ENCODE data around the gene CLIC3.

The CLIC3 gene

DNA sequence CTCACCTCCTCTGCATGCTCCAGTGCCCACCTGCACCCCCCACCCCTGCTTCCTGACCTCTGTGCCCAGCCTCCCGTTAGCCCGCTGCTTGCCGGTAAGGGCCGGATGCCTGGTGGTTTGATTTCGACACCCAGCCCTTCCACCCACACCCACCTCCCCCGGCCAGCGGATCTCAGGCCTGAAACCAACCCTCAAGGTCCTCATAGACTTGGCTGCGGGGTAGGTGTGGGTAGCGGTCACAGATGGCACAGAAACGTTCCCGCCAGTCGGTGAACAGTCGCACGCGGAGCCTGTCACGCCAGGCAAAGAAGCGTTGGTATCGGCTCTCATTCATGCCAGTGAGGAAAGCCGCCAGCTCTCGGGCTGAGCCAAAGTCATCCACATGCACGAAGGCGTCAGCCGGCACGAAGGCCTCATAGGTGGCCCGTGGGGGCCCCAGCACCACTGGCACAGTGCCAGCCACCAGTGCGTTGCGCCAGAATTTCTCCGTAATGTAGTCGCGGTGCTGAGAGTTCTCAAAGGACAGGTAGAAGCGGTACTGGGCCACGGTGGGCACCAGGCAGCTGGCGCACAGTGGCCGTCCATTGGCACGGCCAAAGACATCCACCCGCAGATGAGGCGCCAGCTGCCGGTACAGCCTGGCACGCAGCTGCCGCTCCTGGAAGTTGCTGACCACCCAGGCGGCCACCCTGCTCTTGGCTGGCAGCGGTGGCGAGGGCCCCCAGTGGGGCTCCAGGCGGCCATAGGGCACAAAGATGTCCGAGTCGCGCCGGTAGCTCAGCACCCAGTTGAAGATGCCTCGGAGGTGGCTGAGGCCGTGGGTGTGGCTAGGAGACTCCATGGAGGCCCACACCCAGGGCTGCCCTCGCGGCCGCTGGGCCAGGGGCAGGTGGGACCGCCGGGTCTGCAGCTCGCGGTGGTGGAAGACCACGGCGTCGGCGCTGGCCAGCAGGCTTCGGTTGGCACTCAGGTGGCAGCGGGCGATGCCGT, 34.5 kb upstream of the CLIC3 start:
- no peak for DNase-seq (ENCODE audit: low spot score)

DNA sequence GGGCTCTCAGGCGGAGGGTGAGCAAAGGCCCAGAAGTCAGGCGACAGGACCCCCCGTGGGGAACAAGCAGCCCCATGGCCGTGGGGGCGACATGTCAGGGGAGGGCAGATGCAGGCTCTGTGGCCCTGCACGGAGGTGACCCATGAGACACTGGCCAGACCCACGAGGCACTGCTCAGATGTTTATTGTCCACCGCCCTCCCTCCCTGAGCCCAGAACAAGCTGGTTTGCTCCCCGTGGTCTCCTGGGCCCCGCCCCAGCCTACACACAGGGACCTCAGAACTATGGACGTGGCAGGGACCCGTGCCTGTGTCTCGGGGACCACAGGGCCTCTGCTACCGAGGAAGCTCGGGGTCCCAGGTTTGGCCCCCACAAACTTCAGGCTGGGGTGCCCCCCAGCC, 33.6 kb upstream of the CLIC3 start:
- no peak for DNase-seq (ENCODE audit: low spot score)

DNA sequence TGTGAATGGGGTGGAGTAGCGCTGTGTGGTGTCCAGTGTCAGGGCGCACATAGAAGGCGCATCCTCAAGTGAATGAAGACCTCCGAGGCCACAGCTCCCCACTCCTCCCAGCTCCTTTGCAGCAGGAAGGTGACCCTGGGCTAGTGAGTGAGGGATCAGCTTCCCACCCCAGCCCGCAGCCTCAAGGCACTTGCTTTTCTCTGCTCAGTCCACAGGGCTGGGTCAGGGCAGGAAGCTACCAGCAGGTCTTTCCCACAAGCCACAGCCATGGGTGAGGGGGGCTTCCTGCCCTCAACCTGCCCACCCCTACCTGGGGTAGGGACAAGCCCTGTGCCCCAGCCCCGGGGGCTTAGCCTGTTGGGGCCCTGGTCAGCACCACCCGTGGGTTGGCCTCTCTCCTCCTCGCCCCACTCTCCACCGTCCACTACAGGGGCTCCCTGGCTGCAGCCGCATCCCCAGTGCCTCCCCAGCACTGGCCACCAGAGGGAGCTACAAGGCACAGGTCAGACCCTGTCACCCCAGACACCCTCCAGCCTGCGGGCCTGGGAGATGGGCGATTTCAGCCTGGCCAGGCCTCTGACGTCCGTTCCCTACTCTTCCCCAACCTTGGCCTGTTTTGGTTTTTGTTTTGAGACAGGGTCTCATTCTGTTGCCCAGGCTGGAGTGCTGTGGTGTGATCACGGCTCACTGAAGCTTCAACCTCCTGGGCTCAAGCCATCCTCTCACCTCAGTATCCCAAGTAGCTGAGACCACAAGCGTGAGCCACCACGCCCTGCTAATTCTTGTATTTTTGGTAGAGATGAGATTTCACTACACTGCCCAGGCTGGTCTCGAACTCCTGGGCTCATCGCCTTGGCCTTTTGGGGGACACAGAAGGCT, 32.9 kb upstream of the CLIC3 start:
- peak; percentile 78 for DNase-seq (ENCODE audit: low spot score)

DNA sequence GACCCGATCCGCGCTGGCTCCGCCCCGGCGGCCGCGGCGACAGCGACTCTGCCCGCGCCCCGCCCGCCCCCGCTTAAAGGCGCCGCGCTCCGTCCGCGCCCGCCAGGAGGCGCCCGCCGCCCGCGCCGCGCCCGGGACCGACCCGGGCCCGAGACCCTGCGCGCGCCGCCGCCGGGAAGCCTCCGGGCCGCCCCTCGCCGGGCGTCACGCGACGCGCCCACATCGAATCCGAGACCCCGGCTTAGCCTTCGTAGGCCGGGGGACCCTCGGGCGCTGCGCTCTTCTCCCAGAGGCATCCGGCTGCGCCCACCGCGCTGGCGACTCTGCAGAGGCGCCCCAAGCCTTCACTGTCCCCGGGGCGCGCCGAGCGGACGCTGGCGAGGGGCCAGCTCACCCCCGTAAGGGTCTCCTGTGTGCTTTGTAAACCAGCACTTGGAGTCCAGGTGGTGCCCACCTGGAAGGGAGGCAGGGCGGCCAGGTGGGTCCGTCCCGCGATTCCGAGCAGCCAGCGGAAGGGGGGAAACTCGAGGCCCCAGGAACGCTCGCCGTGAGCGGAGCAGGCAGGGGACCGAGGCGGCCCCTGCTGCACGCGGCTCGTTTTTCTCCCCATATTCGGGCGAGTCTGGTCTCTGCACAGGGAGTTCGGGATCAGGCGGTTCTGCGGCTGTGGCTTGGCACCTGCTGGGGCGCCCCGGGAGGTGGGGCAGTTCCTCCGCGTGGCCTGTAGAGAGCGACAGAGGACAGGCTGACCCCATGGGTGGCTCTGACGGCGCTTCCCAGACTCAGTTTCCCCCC, 32.1 kb upstream of the CLIC3 start:
- DNase-seq (ENCODE audit: low spot score): peak; percentile 73

DNA sequence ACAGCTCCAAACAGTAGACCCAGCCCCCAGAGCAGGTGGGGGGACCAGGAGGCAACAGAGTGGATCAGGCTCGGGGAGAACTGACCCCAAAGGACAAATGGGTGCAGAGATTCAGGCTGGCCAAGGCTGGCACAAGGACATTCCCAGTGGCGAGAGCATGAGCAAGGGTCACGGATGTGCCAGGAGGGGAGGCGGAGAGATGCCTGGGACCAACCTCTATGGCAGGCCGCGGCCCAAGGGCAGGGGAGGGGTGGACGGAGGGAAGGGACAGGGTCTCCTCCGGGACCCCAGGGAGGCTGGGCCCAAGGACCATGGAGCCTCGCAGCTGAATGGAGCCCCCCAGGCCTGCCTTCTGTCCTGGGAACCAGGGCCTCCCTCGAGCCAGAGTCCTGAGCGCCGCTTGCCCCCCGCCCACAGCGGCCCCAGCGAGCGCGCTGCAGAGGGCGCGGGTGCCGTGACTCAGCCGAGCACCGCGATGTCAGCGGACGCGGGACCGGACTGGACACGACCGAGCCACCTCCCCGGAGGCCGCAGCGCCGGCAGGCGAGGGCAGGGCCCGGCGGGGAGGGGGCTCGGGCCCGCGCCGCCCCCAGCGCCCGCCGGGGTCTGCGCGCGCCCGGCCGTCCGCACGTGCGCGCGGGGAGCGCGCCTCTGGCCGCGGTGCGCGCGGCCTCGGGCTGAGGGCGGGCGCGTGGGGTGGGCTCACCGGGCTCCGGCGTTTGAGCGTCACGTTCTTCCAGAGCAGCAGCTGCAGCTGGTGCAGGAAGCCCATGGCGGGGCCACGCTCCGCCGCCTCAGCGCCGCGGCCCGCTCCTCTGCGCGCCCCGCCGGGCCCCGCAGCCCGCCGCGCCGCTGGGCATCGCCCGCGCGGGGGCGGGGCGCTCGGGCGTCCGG, 31.2 kb upstream of the CLIC3 start, which contains the start of gene ABCA2:
Gene ABCA2 (minus strand): TSS at position 869 of the 894 bp plus-strand sequence. CDS start 97 bp downstream, at position 772.
- DNase-seq (ENCODE audit: low spot score): peak; percentile 47

DNA sequence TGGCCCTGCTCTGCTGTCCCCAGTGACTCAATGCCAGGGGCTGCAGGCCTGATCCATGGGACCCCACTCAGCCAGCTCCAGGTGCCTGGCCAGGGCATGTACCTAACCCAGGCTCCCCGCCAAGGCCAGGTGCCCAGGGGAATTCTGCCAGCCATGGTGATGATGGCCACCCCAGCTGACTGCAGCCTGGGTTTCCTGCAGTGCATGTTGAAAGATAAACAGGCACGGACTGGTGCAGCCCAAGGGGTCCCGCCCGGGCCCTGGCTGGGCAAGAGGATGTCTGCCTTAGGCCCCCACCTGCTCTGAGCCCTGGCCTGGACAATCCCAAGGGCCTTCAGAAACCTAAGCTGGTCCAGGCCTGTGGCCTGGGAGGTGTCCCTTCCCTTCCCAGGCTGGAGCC, 30.5 kb upstream of the CLIC3 start:
- no peak for DNase-seq (ENCODE audit: low spot score)

DNA sequence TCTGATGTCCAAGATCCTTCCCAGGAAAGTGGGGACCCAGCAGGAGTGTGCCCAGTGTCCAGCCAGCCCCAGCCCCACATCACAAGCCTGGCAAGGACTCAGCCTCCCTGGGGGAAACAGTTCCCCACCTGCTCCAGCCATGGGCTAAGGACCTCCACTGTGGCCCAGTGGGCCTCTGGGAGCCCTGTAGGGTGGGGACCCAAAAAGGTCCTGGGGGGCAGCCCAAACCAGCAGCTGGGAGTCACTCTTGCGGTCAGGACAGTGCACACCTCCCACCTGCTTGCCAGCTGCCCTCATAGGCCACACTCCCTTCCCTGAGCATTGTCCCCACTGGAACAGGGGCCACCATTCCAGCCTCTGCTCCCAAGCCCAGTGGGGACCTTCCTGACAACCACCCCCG, 30.0 kb upstream of the CLIC3 start:
- no peak for DNase-seq (ENCODE audit: low spot score)

DNA sequence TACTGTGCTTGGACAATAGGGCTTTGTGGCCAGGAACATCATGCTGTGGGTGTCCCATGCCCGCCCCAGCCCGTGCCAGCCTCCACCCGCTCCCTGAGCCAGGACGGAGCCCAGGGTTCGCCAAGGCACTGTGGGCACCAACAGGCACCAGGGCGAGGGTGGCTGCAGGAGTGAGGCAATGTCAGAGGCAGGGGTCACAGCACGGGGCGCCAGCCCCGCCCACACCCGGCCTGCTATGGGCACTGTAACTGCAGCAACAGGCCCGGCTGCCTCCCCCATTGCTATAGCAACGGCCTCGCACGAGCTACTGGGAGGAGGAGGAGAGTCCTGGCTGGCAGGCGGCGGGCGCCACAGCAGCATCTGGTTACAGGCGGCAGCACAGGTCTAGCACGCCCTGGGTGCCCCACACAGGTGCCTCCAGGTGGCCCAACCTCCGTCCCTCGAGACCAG, 29.2 kb upstream of the CLIC3 start:
- DNase-seq (ENCODE audit: low spot score): no peak

DNA sequence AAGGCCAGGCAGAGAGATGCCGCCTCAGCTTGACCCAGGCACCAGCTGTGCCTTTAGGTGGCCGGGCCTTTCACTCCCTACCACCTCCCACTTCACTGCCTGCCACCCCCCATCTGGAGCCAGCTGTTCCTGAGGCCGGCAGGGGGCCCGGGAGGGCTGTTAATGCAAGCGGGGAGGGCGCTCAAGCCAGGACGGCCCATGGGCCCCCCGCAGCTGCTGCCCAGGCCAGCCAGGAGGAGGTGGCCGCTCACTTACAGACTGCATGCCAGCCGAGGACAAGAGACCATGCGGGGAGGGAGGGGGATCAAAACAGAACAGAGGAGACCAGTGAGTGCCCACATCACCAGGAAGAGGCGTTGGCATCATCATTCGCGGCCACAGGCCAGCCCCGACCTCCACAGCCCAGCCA, 27.2 kb upstream of the CLIC3 start:
- DNase-seq (ENCODE audit: low spot score): no peak

DNA sequence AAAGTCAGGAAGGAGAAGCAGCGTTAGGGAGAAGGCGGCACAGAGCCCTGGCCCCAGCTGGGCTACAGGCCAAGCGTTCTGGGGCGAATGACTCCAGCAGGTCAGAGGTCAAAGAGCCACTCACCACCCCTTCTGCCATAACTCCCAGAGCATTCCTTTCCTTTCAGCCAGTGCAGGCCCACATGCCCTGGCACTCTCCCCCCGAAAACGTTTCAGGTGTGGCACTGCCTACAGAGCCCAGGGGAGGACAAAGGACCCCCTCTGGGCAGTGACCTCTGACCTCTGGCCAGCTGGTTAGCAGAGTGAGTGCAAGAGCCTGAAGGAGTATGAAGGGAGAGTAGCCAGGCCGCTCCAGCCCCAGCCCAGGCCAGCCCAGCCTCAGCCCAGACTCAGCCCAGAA, 26.8 kb upstream of the CLIC3 start:
- no peak for DNase-seq (ENCODE audit: low spot score)

DNA sequence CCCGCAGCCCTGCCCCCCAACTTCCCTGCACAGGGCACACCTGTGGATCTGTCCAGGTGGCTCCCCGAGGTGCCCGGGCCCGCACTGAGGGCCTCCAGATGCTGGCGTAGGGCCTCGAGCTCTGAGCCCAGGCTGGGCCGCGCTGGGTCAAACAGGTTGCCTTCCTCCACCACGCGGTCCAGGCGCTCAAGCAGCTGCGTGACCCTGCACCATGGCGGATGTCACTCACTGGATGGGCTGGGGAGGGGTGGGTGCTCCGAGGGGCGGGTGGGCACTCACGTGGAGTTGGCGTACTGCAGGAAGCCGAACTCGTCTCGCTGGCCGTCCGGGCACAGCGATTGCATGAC, 26.3 kb upstream of the CLIC3 start:
- no peak for DNase-seq (ENCODE audit: low spot score)

DNA sequence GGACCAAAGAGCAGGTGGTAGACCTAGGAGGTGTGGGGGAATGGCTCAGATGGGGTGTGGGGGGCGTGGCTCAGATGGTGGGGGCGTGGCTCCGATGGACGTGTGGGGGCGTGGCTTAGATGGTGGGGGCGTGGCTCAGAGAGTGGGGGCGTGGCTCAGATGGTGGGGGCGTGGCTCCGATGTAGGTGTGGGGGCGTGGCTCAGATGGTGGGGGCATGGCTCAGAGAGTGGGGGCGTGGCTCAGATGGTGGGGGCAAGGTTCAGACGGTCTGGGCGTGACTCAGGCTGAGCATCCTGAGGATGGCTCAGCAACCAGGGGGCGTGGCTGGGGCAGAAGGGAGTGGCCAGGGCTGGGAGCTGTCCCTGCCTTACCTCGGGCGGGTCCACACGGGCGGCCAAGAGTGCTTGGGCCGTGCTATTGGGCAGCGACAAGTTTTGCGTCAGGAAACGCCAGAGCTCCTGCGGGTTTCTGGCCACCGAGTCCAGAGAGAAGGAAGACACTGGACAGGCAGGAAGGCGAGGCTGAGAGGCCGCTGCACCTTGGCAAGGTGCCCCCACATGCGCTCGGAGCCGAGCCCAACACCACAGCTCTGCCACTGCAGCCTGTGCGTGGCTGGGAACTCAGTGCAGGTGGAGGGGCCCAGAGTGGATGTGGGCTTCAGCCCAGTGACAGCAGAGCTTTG, 25.8 kb upstream of the CLIC3 start:
- peak; percentile 41 for DNase-seq (ENCODE audit: low spot score)

DNA sequence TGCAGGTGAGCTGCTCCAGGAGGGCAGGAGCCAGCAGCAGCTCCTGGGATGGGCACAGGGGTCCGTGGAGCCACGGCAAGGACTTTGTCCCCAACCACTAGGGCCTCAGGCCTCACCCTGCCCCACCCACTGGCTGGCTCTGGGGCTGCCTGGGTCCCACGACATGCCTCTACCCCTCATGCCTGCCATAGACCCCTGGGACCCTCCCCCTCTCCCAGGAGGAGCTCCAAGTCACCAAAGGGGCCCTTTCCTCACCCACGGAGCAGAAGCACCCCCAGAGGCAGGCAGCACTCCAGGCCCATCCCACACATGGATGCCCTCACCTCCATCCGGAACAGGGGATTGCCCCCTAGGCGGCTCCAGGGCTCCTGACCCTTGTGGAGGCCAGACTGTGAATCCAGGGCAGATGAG, 25.2 kb upstream of the CLIC3 start:
- no peak for DNase-seq (ENCODE audit: low spot score)

DNA sequence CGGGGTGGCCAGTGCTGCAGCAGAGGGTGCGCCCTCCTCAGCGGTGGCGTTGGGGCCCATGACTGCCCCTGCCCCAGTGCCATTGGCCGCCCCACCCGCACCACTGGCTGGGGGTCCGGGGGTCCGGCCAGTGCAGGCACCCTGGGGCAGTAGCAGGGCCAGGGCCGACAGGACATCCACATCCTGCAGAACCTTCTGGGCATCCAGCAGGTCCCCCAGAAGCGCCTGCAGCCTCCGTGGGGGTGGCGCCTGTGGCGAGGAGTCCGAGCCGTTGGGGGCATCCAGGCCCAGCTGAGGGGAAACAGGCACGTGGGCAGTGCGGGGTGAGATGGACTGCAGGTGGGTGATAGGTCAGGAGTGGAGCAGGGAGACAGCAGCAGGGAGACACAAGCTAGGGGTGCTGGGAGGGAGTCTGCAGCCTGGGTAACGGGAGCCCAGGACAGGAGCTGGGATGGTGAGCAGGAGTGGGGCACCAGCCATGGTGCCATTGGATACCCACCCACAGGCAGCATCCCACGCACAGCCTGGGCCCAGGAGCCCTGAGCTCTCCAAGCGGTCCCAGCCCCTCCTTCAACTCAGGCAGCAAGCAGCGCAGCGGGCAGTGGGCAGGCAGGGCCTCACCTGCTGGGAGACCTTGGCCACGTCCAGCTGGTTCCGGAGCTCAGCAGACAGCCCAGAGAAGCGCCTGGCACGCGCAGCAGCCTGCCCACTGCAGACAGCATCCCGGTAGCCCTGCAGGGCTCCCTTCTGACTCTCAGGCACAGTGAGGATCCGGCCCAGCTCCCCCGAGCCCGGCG, 24.6 kb upstream of the CLIC3 start:
- no peak for DNase-seq (ENCODE audit: low spot score)

DNA sequence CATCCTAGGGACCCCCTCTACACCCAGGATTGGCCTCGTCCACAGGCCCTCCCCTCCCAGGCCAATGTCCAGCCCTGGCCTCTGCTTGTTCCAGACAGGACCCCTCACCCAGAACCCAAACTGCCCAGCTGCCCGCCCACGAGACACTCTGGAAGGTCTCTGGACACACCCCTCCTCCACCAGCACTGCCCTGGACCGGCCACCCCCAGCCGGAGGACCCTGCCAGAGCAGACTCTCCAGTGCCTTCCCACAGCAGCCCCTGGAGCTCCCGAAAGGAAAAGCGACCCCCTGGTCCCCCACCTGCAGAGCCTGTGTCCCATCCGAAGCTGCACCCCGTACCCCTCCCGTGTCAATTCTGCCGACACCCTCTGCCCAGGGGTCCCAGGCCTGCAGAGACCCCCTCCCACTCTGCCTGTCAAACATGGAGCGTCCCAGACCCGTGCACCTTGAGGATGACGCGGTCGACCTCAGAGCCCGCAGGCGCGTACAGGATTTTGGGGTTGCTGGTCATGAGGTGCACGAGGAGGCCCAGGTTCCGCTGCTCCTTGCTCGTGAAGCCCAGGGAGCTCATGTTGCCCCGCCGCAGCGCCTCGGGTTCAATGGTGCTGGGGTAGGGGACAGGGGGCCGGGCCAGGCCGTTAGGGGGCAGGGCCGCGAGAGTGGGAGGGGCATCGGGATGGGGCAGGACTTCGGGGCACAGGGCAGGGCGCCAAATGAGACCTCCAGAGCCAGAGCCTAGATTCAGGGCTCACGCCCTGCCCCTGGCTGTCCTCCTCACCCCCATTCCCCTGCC, 23.7 kb upstream of the CLIC3 start:
- DNase-seq (ENCODE audit: low spot score): no peak

DNA sequence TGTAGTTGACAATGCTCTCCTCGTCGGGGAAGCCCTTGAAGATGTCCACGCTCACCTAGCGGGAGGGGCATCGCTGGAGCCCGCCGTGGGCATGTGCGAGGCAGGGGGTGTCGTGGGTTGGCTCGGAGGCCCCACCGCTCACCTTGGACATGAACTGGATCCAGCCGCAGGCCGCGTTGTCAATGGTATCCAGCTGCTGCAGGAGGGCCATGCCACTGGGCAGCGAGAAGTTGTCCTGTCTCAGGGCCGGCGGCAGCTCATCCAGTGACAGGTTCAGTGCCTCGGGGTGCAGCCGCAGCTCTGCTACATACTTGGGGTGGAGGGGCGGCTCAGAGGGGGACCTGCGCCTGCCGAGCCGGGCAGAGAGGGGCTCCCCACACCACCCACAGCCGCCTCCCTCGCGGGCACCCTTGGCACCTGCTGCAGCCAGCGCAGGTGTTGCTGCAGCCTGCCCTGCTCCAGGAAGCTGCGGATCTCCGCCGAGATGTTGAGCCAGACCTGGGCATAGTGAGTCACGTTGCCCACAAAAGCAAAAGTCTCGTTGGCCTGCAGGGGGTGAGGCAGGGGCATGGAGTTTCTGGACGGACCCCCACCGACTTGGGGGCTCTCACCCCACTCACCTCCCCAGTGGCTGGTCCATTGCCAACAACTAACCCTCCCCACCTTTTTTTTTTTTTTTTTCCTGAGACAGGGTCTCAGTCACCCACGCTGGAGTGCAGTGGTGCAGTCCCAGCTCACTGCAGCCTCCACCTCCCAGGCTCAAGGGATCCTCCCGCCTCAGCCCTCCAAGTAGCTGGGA, 22.6 kb upstream of the CLIC3 start:
- no peak for DNase-seq (ENCODE audit: low spot score)

DNA sequence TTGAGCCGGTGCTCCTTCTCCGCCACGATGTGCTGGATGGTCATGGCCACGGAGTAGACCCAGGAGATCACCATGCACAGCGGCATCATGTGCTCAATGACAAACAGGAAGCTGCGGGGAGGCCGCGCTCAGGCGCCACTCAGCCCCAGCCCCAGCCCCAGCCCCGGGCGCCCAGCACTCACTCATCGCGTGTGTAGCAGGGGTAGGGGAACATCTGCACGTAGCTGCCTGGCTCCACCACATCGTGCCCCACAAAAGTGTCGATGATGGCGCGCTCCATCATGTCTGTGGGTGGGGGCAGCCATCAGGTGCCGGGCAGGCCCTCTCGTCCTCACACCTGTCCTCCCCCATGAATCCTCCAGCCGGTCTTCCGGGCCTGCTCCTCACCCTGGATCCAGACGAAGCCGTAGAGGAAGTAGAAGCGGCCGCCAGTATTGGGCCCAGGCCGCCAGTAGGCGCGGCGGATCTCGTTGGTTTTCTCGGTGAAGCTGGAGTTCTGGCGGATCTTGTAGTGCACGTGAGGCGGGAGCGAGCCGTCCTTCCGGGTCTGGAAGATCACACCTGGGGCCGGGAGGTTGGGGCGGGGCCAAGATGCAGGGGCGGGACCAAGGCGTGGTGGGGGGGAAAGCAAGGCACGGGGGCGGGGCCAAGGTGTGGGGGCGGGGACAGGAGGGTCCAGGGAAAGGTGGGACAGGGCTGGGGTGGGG, 21.6 kb upstream of the CLIC3 start:
- no peak for DNase-seq (ENCODE audit: low spot score)
